Measurements from ENCODE around the gene DOCK2. TPM values are rescaled to one million over a fixed set of nuclear protein-coding genes. Genes with fewer than 3 reads are reported as not detected.

Gene DOCK2
- total and polyA plus RNA-seq, 2 donors (not counting 1 experiment from before 2014, with no cell fraction given) = 112 to 330 TPM

DNA sequence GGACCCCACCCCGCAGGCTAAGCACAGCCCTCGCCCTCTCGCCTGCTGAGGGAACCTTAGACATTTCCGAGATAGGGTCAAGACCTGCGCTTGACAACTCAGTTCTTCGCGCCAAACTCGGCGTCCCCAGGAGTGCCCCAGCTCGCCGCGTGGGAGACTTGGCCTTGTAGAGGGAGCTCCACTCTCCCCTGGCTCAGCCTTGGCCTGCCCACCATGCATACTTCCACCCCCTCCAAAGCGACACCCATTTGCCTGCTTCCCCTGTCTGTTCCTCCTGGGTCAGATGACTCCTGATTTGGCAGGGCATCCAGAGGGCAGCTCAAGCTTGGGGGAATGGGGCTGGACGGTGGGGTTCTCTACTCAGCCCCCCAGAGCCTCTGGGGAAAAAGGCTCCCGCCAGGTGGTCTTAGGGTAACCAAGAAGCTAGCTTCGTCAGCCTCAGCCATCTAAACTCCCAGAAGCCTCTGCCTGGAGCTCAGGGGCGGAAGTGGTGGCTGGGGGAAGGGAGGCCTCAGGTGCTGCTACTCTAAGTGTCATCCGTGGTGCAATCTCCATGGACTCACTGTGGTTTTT, 560 bp downstream of the DOCK2 start:
- Histone ChIP-seq H3K9me3 (ENCODE audit: control extremely low read depth in 1 of 3, control insufficient read depth in 2 of 3, insufficient read depth in 1 of 3, low read length in 2 of 3) (peaks cover 0 to 6% (median 6%) of the 10 kb centered on the region in 3 donors), H3K27ac (ENCODE audit: low read length in 2 of 2) (peak overlapping the region; percentile 86 to 90), H2AFZ (ENCODE audit: insufficient read depth, low read depth, low read length, poor library complexity, severe bottlenecking) (peak overlapping the region; percentile 94), H3K9ac (ENCODE audit: low read length) (peak overlapping the region; percentile 97), H3K79me2 (ENCODE audit: control insufficient read depth, insufficient read depth, low read length) (peaks cover 64% of the 10 kb centered on the region), H3K4me3 (ENCODE audit: control extremely low read depth in 1 of 5, extremely low read depth in 1 of 5, insufficient read depth in 1 of 5, low read depth in 2 of 5, low read length in 4 of 5) (peak overlapping the region; percentile 83 to 89 (median 87)), H3K4me1 (ENCODE audit: control insufficient read depth in 2 of 2, insufficient read depth in 2 of 2, low read length in 2 of 2) (peaks cover 31 to 36% of the 10 kb centered on the region in 2 donors), H4K20me1 (ENCODE audit: control insufficient read depth, insufficient read depth, low read length, poor library complexity, severe bottlenecking) (peaks cover 48% of the 10 kb centered on the region), H3K4me2 (replicated peaks; ENCODE audit: low read depth, low read length, poor library complexity, severe bottlenecking) (peak overlapping the region; percentile 96), H3K36me3 (replicated peaks in 1 of 2; ENCODE audit: control extremely low read depth in 1 of 2, control insufficient read depth in 1 of 2, extremely low read depth in 1 of 2, insufficient read depth in 2 of 2, low read length in 1 of 2) (peaks cover 6 to 20% of the 10 kb centered on the region in 2 experiments), H3K27me3 (replicated peaks in 1 of 4; ENCODE audit: control extremely low read depth in 1 of 4, control insufficient read depth in 3 of 4, insufficient read depth in 4 of 4, low read length in 3 of 4) (no peaks in the 10 kb centered on the region)
- Mint-ChIP-seq H3K4me1 (peaks cover 53% of the 10 kb centered on the region), H3K27me3 (no peaks in the 10 kb centered on the region), H3K9me3 (ENCODE audit: insufficient read depth) (peaks cover 11% of the 10 kb centered on the region), H3K27ac (peak overlapping the region; percentile 94), H3K4me3 (peak overlapping the region; percentile 98)
- ATAC-seq (ENCODE audit: low read depth) (peak; percentile 46), DNase-seq (peak; percentile 74)
- POLR2A ChIA-PET = interaction anchor here (0.6 to 1.3 kb wide), 4 partner anchors 9 to 1058 kb away, joined by 3 to 6 read pairs (median 4); partner anchors contain the start of genes PANK3 and SPDL1
- CTCF ChIA-PET = interaction anchor here (1.1 to 1.2 kb wide), 2 partner anchors 55 to 57 kb away, joined by 3 to 5 read pairs; partner anchors contain the start of gene SPDL1
- TF ChIP-seq EZH2 (IDR thresholded peaks at IDR 0.05; ENCODE audit: borderline replicate concordance, insufficient read depth, low read depth, low read length, poor library complexity, severe bottlenecking) = no peak
- TF ChIP-seq, protein P1, sequence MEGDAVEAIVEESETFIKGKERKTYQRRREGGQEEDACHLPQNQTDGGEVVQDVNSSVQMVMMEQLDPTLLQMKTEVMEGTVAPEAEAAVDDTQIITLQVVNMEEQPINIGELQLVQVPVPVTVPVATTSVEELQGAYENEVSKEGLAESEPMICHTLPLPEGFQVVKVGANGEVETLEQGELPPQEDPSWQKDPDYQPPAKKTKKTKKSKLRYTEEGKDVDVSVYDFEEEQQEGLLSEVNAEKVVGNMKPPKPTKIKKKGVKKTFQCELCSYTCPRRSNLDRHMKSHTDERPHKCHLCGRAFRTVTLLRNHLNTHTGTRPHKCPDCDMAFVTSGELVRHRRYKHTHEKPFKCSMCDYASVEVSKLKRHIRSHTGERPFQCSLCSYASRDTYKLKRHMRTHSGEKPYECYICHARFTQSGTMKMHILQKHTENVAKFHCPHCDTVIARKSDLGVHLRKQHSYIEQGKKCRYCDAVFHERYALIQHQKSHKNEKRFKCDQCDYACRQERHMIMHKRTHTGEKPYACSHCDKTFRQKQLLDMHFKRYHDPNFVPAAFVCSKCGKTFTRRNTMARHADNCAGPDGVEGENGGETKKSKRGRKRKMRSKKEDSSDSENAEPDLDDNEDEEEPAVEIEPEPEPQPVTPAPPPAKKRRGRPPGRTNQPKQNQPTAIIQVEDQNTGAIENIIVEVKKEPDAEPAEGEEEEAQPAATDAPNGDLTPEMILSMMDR (IDR thresholded peaks at IDR 0.05) = no peak
- WGBS (ENCODE audit: insufficient coverage) = 0% methylated on average over 10 of the region's 18 CpGs
- intact Hi-C loops (cut with micrococcal nuclease) = loop anchor here (1.0 to 2.0 kb wide), 3 partner anchors 17 to 1059 kb away; partner anchors contain the start of genes PANK3 and SPDL1

DNA sequence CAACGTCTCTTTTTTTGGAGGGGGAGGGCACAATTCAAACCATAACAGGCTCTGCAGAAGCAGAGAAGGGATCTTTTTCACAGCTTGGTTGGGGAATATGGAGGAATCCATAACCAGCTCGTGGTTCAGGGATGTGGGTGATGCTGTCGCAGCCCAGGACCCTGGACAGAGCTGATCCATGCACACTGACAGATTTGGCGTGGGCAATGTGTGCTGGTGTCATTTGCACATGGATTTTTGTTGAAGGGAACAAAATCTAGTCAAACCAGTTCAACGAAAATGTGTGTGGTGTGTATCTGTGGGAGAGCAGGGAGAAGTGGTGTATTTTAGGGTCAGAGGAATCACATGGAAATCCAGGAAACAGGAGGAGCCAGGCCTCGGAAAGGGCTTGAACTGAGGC, 4.2 kb downstream of the DOCK2 start:
- CTCF ChIA-PET = no interaction called here
- ATAC-seq (ENCODE audit: low read depth) = no peak
- Mint-ChIP-seq H3K27me3 (no peaks in the 10 kb centered on the region), H3K4me3 (no peak overlapping the region), H3K27ac (no peak overlapping the region), H3K9me3 (ENCODE audit: insufficient read depth) (peaks cover 6% of the 10 kb centered on the region), H3K4me1 (peaks cover 84% of the 10 kb centered on the region)
- TF ChIP-seq EZH2 (IDR thresholded peaks at IDR 0.05; ENCODE audit: borderline replicate concordance, insufficient read depth, low read depth, low read length, poor library complexity, severe bottlenecking) = no peak
- TF ChIP-seq, protein P1 (IDR thresholded peaks at IDR 0.05) = no peak
- H3K27ac ChIP-seq (ENCODE audit: low read length in 2 of 2) = no peak overlapping the region
- intact Hi-C loops (cut with micrococcal nuclease) = no loop called here
- 78% methylated on average over 5 of the region's 6 CpGs for WGBS (ENCODE audit: insufficient coverage)
- H4K20me1 ChIP-seq (ENCODE audit: control insufficient read depth, insufficient read depth, low read length, poor library complexity, severe bottlenecking) = peaks cover 80% of the 10 kb centered on the region
- H3K4me1 ChIP-seq (ENCODE audit: control insufficient read depth in 2 of 2, insufficient read depth in 2 of 2, low read length in 2 of 2) = peaks cover 34 to 43% of the 10 kb centered on the region in 2 donors
- H3K79me2 ChIP-seq (ENCODE audit: control insufficient read depth, insufficient read depth, low read length) = peaks cover 97% of the 10 kb centered on the region
- no peaks in the 10 kb centered on the region for H3K27me3 ChIP-seq (replicated peaks in 1 of 4; ENCODE audit: control extremely low read depth in 1 of 4, control insufficient read depth in 3 of 4, insufficient read depth in 4 of 4, low read length in 3 of 4)
- H3K4me3 ChIP-seq (ENCODE audit: control extremely low read depth in 1 of 5, extremely low read depth in 1 of 5, insufficient read depth in 1 of 5, low read depth in 2 of 5, low read length in 4 of 5) = no peak overlapping the region
- no peak overlapping the region for H2AFZ ChIP-seq (ENCODE audit: insufficient read depth, low read depth, low read length, poor library complexity, severe bottlenecking)
- H3K36me3 ChIP-seq (replicated peaks in 1 of 2; ENCODE audit: control extremely low read depth in 1 of 2, control insufficient read depth in 1 of 2, extremely low read depth in 1 of 2, insufficient read depth in 2 of 2, low read length in 1 of 2) = peaks cover 7 to 32% of the 10 kb centered on the region in 2 experiments
- H3K9ac ChIP-seq (ENCODE audit: low read length) = no peak overlapping the region
- POLR2A ChIA-PET = no interaction called here
- DNase-seq = no peak
- H3K9me3 ChIP-seq (ENCODE audit: control extremely low read depth in 1 of 3, control insufficient read depth in 2 of 3, insufficient read depth in 1 of 3, low read length in 2 of 3) = peaks cover 0 to 6% (median 6%) of the 10 kb centered on the region in 3 donors
- no peak overlapping the region for H3K4me2 ChIP-seq (replicated peaks; ENCODE audit: low read depth, low read length, poor library complexity, severe bottlenecking)
